NCI-H1436 treated with DMSO at 0.1 percent for 48 hours (cell line): Measurements from ENCODE around the gene LILRB4.
"Not testable (repeated sequence)": the region's sequence is repeated elsewhere in the genome, so short reads cannot be mapped to it uniquely, and the experiment has no call there.

ENCODE experiments used
- DNase-seq: peaks from one replicate; lab custom pipeline; 2025; lab: John Stamatoyannopoulos, UW

LILRB4 gene

DNA sequence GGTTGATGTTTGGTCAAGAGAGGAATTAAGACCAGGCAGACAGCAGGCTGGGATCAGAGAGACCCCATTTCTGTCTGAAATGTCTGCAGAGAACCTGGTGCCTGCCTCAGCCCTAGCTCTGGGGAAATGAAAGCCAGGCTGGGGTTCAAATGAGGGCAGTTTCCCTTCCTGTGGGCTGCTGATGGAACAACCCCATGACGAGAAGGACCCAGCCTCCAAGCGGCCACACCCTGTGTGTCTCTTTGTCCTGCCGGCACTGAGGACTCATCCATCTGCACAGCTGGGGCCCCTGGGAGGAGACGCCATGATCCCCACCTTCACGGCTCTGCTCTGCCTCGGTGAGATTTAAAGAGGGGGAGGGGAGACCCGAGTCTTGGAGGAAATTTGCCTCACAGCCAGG, at the start of gene LILRB4:
LILRB4 (plus strand) TSS at position 256 of the 400 bp plus-strand sequence; CDS start at position 305, 49 bp downstream.
- no peak for DNase-seq

DNA sequence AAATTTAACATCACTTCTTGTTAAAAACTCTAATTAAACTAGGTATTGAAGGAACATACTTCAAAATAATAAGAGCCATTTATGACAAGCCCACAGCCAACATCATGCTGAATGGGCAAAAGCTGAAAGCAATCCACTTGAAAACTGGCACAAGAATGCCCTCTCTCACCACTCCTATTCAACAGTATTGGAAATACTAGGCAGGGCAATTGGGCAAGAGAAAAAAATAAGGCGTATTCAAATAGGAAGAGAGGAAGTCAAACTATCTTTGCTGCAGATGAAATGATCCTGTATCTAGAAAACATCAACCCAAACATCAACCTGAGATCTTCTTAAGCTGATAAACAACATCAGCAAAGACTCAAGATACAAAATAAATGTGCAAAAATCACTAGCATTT, 48.1 kb upstream of the LILRB4 start:
- no peak for DNase-seq

DNA sequence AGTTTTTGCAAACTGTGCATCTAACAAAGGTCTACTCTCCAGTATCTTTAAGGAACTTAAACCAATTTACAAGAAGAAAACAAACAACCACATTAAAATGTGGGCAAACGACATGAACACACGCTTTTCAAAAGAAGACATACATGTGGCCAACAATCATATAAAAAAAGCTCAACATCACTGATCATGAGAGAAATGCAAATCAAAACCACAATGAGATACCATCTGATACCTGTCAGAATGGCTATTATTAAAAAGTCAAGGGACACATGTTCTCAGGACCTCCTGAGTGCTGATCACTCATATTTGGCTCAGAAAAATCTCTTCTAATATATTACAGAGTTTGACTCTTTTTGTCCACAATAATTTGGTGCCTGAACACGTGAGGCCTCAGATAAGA, 46.7 kb upstream of the LILRB4 start:
- DNase-seq: no peak

DNA sequence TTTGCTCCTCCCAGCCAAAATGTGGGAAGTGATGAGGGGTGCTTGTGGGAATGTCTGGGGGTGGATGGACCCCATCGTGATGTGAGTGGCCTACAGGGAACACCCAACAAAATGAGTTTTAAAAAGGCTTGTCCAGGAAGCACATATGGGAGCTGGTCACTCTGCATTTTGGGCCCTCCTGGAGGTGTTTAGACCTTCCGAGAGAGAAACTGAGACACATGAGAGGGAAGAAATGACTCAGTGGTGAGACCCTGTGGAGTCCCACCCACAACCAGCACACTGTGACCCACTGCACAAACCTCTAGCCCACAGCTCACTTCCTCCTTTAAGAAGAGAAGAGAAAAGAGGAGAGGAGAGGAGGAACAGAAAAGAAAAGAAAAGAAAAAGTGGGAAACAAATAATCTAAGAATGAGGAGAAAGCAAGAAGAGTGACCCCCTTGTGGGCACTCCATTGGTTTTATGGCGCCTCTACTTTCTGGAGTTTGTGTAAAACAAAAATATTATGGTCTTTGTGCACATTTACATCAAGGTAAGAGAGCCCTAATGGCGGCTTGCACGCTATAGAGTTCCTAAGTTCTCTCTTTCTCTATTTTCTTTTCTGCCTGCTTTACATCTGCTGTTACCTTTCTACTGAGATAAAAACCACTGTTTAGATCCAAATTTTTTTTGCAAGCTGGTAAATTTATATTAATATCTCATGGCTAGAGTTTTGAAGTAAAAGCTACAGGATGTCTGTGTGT, 45.8 kb upstream of the LILRB4 start:
- no peak for DNase-seq

DNA sequence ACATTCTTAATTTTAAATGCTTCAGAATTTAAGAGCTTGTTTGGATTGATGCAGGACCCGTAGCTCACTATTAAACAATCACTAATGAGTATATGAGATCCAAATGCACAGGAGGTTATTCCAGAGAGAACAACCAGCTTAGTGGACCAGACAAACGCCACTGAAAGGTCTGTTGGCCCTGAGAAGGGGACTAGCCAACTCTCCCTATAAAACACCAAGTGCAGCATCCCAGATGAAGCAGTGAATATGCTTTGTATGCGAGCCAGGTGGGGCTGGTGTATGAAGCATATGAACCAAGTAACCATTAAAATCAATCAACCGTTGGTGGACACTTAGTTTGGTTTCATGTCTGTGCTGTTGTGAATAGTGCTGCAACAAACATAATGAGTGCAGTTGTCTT, 42.3 kb upstream of the LILRB4 start:
- no peak for DNase-seq

DNA sequence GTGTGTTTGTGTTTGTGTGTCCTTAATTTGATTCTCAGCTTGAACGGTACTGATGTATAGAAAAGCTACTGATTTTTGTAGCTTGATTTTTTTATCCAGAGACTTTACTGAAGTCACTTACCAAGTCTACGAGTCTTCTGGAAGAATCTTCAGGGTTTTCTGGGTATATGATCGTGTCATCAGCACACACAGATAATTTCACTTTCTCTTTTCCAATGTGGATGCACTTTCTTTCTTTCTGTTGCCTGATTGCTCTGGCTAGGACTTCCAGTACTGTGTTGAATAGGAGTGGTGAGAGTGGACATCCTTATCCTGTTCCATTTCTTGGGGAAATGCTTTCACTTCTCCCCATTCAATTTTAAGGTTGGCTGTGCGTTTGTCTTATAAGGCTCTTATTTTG, 40.4 kb upstream of the LILRB4 start:
- no peak for DNase-seq

DNA sequence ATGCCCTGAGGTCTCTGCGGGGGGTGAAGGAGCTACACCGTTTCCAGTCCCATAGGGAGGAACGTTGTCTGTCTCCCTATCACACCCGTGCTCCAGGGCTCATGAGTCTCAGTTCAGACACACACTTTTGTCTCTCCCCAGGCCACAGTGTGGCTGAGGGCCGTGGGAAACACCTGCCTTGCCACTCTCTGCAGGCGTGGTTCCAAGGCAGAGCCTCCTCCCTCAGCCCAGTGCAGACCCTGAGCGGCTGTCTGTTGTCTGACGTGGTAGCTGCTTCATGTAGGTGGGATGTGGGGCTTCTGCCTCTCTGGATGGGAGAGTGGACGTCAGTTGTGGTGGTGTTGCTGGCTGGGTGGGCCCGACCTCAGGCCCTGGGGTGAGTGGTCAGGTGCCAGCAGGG, 38.6 kb upstream of the LILRB4 start:
- not testable (repeated sequence) for DNase-seq

DNA sequence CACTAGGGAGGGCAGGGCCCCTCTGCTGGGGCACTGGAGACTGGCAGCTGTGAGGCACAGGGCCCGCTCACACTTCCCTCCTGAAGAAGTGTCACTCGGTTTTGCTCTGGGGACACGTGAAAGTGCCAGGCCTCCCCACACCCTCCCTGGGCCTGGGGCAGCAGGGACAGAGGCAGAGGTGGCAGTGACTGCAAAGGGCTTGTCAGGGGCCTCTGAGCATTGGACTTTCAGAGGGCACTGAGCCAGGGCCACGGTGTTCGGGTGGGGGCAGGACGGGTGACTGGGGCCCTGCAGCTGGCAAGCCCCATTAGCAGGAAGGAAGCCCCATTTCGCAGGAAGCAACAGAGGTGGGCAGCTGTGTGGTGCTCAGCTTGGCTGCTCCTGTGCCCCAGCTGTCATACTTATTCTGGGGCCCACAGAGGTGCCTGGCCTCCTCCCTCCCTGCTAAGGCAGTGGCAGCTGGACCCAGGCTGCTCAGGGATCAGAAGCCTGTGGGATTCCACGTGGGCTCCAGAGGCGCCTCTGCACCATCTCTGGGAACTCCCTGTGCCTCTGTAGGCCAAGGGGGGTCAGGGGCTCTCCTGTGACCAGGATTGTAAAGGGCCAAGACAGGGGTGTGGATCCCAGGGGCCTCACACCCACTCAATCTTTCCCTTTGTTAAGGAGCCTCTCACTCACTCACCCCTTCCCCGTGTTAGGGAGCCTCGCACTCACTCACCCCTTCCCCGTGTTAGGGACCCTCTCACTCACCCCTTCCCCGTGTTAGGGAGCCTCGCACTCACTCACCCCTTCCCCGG, 37.7 kb upstream of the LILRB4 start:
- not testable (repeated sequence) for DNase-seq

DNA sequence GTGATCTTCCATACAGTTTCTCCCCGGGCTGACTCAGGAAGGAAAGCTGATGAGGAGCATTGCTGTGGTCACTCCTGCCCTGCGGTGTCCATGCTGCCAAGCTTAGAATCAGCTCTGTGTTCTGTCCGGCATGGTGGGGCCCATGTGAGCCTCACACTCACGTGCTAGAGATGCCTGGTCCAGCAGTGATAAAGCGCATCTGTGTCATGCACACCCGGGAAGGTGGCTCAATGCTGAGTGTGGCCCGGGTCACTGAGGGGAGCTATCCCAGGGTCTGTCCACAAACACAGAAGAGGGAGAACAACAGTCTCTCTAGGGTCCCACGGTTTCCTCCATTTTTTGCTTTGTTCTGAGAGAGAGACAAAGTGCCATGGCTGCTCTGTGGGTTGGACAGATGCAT, 36.0 kb upstream of the LILRB4 start:
- no peak for DNase-seq

DNA sequence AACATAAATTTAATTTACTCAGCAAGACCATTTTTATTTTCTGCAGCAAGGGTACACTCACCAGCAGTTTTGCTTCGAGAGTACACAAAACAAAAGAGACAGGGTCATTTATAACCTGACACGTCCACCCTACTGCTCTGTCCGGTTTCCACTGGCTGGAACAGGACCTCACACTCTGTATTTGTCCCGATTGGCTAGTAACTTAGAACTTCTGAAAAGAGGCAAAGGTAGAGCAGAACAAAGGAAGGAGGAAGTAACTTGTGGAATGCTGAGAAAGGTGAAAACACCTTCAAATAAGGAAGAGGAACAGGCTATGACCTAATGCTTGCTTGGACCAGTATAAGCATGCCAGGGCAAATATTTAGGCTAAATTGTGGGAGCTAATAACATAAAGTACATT, 34.9 kb upstream of the LILRB4 start:
- DNase-seq: not testable (repeated sequence)

DNA sequence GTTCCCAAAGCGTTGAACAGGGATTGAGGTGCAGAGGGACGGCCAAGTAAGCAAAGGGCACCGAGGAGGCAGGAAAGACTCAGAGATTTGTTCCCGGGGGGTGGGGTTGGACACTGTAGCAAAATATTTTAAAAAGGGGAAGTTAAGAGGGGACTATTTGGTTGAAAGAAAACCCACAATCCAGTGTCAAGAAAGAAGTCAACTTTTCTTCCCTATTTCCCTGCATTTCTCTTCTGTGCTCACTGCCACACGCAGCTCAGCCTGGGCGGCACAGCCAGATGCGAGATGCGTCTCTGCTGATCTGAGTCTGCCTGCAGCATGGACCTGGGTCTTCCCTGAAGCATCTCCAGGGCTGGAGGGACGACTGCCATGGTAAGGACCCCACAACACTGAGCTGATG, 32.5 kb upstream of the LILRB4 start, which contains the start of gene LILRB1:
LILRB1 (plus strand) TSS at position 223 of the 400 bp plus-strand sequence. CDS start 590 bp downstream, outside the sequence.
- DNase-seq: not testable (repeated sequence)

DNA sequence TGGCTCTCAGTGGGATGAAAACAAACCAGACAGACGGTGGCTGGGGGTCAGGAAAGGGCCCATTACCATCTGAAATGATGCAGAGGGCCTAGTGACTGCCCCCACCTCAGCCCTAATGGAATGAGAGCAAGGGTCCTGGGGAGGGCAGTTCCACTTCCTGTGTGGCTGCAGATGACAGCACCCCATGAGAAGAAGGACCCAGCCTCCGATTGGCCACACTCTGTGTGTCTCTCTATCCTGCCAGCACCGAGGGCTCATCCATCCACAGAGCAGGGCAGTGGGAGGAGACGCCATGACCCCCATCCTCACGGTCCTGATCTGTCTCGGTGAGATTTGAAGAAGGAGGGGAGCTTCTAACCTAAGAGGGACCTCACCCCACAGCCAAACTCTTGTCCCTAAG, 32.0 kb upstream of the LILRB4 start:
- DNase-seq: no peak

DNA sequence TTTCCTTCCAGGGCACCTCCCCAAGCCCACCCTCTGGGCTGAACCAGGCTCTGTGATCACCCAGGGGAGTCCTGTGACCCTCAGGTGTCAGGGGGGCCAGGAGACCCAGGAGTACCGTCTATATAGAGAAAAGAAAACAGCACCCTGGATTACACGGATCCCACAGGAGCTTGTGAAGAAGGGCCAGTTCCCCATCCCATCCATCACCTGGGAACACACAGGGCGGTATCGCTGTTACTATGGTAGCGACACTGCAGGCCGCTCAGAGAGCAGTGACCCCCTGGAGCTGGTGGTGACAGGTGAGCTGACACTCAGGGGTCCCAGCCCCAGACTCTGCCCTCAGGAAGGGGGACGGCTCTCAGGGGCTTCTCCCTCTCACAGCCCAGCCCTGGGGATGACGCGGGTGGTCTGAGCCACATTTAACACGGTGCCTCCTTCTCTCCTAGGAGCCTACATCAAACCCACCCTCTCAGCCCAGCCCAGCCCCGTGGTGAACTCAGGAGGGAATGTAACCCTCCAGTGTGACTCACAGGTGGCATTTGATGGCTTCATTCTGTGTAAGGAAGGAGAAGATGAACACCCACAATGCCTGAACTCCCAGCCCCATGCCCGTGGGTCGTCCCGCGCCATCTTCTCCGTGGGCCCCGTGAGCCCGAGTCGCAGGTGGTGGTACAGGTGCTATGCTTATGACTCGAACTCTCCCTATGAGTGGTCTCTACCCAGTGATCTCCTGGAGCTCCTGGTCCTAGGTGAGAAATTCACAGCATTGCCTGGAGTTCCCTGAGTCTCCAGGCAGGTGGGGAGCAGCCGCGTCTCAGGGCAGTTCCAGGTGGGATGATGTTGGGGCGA, 31.1 kb upstream of the LILRB4 start:
- DNase-seq: not testable (repeated sequence)

DNA sequence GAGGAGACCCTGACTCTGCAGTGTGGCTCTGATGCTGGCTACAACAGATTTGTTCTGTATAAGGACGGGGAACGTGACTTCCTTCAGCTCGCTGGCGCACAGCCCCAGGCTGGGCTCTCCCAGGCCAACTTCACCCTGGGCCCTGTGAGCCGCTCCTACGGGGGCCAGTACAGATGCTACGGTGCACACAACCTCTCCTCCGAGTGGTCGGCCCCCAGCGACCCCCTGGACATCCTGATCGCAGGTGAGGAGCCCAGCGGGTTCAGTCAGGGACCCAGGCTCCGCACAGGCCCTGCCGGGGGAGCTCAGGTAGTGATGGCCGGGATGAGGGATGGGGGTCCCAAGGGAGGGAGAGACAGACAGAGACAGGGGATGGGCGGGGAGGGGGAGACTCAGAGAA, 30.3 kb upstream of the LILRB4 start:
- DNase-seq: not testable (repeated sequence)

DNA sequence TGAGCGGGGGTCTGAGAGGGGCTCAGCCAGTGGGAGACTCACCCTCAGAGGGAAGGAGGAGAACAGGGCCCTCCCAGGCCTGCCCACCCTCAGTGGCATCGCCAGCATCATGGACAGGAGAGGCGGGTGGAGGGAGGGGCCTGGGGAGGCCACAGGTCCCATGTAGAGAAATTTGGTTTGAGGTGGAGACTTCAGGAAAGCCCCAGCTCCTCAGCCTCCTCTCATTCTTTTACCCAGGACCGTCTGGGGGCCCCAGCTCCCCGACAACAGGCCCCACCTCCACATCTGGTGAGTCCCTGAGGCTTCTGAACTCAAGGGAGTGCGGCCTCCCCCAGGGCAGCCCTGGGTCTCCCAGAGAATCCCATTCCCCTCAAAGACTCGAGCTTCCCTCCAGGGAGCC, 29.4 kb upstream of the LILRB4 start:
- no peak for DNase-seq

DNA sequence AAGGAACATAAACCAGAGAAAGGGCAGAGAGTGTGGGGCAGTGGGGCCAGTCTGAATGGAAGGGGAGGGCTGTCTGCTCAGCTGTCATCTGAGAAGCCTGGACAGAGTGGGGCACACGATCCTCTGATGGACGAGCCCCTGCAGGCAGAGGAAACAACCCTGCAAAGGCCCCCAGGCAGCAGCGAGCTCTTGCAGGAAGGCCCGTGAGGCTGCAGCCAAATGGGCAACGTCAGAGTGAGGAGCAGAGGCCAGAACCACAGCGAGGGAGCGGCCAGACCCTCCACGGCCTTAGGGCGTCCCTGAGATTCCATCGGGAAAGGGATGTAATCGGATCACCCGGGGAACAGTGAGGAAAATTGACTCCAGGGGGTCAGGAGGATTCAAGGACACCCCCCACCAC, 26.7 kb upstream of the LILRB4 start:
- not testable (repeated sequence) for DNase-seq

DNA sequence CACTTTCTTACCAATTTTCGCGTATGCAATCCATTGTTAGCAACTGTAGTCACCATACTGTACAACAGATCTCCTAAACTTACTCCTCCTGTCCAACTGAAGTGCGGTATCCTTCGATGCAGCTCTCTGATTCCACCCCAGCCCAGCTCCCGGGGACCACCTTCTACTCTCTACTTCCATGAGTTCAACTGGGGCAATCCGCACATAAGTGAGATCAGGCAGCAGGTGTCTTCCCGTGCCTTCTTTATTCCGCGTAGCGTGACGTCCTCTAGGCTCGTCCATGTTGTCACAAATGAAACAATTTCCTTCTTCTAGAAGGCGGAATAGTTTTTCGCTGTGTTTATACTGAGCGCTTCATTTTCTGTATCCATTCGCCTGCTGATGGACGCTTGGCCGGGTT, 24.1 kb upstream of the LILRB4 start:
- no peak for DNase-seq

DNA sequence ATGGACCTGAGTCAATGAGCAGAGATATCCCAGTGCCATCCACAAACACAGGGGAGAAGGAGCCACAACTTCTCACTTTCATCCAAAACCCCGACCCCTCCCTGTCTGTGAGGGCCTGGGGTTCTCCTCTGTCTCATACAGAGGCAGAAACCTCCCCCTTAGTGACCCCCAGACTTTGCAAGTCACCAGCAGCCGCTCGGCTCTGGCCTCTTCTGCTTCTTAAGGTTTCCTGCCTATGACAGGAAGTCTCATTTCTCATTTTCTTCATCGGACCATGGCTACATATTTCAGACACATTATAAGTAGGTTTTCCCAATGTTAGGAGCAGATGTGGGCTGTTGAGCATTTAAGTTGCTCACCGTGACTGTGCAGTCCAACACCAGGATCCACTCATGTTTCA, 19.8 kb upstream of the LILRB4 start:
- DNase-seq: not testable (repeated sequence)

DNA sequence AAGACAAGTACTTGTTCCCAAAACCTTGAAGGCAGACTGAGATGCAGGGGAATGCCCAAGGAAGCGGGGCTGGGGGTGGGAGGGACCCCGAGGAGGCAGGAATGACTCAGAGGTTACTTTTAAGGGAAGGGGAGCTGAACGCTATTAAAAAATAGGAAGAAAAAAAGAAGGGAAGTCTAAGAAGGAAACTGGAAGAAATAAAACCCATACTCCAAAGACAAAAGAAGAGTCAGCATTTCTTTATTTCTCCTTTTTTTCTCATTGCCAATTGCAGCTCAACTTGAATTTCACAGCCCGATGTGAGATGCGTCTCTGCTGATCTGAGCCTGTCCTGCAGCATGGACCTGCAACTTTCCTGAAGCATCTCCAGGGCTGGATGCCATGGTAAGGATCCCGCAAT, 19.2 kb upstream of the LILRB4 start:
- not testable (repeated sequence) for DNase-seq

DNA sequence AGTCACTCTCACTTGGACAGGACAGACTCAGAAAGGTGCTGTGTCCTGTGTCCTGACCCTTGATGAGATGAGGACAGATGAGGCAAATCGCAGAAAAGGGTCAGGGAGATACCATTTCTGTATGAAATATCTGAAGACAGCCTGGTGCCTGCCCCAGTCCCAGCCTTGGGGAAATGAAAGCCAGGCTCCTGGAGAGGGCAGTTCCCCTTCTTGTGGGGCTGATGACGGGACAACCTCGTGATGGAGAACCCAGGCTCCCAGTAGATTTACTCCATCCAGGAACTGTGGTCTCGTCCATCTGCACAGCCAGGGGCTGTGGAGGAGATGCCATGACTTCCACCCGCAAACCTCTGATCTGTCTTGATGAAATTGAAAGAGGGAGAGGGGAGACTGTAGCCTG, 18.7 kb upstream of the LILRB4 start:
- DNase-seq: no peak

DNA sequence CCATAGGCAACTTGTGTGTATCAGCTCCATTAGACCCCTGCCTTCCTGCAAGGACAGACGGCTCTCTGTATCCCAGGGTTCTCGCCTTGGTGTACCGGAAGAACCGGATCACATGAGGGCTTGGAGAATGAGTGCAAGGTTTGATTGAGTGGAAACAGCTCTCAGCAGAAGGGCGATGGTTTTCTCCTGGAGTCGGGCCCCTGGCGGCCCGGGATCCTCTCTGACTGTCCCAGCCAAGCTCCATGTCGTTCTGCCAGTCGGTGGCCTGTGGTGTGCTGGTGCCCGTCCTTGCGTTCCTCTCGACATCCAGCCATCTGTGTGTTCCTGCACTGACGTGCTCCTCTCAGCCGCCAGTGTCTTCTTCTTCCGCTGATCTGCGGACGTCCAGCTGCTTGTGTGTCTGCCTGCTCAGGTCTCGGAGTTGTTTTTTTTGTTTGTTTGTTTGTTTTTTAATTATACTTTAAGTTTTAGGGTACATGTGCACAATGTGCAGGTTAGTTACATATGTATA, 16.4 kb upstream of the LILRB4 start:
- no peak for DNase-seq

DNA sequence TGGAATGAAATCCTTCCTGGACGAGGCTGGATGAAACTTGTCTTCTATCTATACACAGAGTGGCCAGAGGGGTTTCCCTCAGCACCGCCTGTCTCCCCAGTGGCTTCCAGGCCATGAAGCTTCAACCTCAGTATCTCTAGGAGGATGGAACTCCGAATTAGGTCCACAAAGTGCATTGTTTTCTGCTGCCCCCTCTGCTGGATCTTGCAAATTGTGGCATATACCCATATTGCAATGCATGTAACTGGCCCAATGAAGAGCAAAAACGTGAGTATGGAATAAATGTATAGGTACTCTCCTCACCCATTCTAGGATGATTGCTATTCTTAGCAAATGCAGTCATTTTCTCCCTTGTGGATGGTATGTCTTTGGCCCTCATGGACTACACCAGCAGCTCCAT, 14.7 kb upstream of the LILRB4 start:
- no peak for DNase-seq
